ENCODE results near the gene GLRX5.
A peak's percentile ranks its signal among the peaks of the same experiment; 100 is the strongest.

DNA sequence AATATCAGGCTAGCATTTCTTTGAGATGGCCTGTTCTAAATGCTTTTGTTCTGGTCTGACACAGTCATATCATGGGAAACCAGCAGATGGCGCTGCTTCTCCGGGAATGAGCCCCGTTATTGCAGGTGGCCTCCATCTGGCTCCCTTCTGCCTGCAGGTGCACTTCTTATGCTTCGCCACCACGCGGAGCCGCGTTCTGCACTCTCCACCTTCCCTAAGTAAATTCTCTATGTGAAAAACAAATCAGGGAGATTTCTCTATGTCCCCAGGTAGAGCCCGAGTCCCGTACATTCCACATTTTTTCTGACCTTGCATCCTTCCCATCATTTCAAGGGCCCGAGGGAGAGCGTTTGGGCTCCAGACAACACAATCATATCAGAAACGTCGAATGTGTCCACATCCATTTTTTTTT, 26.2 kb downstream of the GLRX5 start:
- TF ChIP-seq, protein P1, sequence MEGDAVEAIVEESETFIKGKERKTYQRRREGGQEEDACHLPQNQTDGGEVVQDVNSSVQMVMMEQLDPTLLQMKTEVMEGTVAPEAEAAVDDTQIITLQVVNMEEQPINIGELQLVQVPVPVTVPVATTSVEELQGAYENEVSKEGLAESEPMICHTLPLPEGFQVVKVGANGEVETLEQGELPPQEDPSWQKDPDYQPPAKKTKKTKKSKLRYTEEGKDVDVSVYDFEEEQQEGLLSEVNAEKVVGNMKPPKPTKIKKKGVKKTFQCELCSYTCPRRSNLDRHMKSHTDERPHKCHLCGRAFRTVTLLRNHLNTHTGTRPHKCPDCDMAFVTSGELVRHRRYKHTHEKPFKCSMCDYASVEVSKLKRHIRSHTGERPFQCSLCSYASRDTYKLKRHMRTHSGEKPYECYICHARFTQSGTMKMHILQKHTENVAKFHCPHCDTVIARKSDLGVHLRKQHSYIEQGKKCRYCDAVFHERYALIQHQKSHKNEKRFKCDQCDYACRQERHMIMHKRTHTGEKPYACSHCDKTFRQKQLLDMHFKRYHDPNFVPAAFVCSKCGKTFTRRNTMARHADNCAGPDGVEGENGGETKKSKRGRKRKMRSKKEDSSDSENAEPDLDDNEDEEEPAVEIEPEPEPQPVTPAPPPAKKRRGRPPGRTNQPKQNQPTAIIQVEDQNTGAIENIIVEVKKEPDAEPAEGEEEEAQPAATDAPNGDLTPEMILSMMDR (IDR thresholded peaks at IDR 0.05) = peak; percentile 91 to 99 (median 96)
- no peak for TF ChIP-seq POLR2A (IDR thresholded peaks at IDR 0.05)
- TF ChIP-seq EP300 (IDR thresholded peaks at IDR 0.05; ENCODE audit: low read depth) = no peak
- peak in 1 of 3 donors; percentile 55 for TF ChIP-seq POLR2AphosphoS5 (IDR thresholded peaks at IDR 0.05)
